Adrenal gland (tissue), 5 donors: ENCODE measurements around the gene FBXL12.

ENCODE experiments used
- POLR2A ChIP-seq, 2 donors: fragments of 450-650 bp; IDR thresholded peaks; one replicate each; pipeline ENCODE4 v1.6.1; 2017; ENCODE audit warnings: antibody characterized with exemption in 2 of 2, mild to moderate bottlenecking in 2 of 2, moderate library complexity in 1 of 2
- TF ChIP-seq, protein P1 (sequence below), 6 experiments: fragments of 450-650 bp in 4 of 6; fragments of 200-600 bp in 2 of 6; sonication (generic) in 1 of 6; IDR thresholded peaks; 1 replicate in 5 of 6; 2 replicates in 1 of 6; pipeline versions ENCODE4 v1.5.1 to v1.8.0; 2016 to 2021; ENCODE audit warnings: antibody characterized with exemption in 6 of 6, mild to moderate bottlenecking in 2 of 6, moderate library complexity in 1 of 6
- donor health status: DM: no; HTN: no; CAD: no.

DNA sequence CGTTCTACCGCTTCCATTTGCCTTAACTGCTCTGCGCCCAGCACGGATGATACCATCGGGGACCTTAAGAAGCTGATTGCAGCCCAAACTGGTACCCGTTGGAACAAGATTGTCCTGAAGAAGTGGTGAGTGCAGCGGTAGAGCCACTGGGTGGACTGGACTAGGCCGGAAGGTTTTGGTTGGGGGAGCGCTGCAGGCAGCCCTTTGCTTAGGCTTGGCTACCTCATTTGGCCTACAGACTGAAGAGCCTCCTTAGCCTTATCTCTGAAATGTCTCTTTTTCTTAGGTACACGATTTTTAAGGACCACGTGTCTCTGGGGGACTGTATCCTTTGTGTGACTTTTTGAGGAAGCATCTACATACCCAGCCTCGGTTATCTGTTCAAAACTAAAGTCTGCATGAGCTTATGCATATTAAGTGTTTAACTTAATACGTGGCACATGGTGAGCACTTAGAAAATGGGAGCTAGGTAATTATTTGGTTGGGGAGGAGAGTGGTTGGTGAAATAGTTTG is 9.7 kb upstream of the FBXL12 start:
- TF ChIP-seq, protein P1, sequence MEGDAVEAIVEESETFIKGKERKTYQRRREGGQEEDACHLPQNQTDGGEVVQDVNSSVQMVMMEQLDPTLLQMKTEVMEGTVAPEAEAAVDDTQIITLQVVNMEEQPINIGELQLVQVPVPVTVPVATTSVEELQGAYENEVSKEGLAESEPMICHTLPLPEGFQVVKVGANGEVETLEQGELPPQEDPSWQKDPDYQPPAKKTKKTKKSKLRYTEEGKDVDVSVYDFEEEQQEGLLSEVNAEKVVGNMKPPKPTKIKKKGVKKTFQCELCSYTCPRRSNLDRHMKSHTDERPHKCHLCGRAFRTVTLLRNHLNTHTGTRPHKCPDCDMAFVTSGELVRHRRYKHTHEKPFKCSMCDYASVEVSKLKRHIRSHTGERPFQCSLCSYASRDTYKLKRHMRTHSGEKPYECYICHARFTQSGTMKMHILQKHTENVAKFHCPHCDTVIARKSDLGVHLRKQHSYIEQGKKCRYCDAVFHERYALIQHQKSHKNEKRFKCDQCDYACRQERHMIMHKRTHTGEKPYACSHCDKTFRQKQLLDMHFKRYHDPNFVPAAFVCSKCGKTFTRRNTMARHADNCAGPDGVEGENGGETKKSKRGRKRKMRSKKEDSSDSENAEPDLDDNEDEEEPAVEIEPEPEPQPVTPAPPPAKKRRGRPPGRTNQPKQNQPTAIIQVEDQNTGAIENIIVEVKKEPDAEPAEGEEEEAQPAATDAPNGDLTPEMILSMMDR (IDR thresholded peaks at IDR 0.05), result no peak
- no peak for TF ChIP-seq POLR2A (IDR thresholded peaks at IDR 0.05)
